Measurements from ENCODE around the gene PIWIL1. TPM values are rescaled to one million over a fixed set of nuclear protein-coding genes. Genes with fewer than 3 reads are reported as not detected.

PIWIL1 gene
- total RNA-seq, 1 donor: not detected

- TF ChIP-seq CTCF (IDR thresholded peaks at IDR 0.05; ENCODE audit: insufficient read depth, low read depth, low read length): no peak
- no peak for DNase-seq (ENCODE audit: low read depth)
- H3K4me3 ChIP-seq (ENCODE audit: low read depth, low read length): no peak overlapping the region
Observed at GRCh38 chr12:130356222-130356621, 18.5 kb downstream of the PIWIL1 start.

- no peak for TF ChIP-seq CTCF (IDR thresholded peaks at IDR 0.05; ENCODE audit: insufficient read depth, low read depth, low read length)
- DNase-seq (ENCODE audit: low read depth): no peak
- H3K4me3 ChIP-seq (ENCODE audit: low read depth, low read length): no peak overlapping the region
Observed at GRCh38 chr12:130357241-130357640, 19.6 kb downstream of the PIWIL1 start.

- H3K4me3 ChIP-seq (ENCODE audit: low read depth, low read length): no peak overlapping the region
- DNase-seq (ENCODE audit: low read depth): no peak
- TF ChIP-seq CTCF (IDR thresholded peaks at IDR 0.05; ENCODE audit: insufficient read depth, low read depth, low read length): no peak
Observed at GRCh38 chr12:130357729-130358330, 20.1 kb downstream of the PIWIL1 start.

GRCh38 chr12:130362060-130362459, 24.4 kb downstream of the PIWIL1 start:
- no peak for DNase-seq (ENCODE audit: low read depth)
- no peak for TF ChIP-seq CTCF (IDR thresholded peaks at IDR 0.05; ENCODE audit: insufficient read depth, low read depth, low read length)
- no peak overlapping the region for H3K4me3 ChIP-seq (ENCODE audit: low read depth, low read length)

- no peak for DNase-seq (ENCODE audit: low read depth)
- H3K4me3 ChIP-seq (ENCODE audit: low read depth, low read length): no peak overlapping the region
- no peak for TF ChIP-seq CTCF (IDR thresholded peaks at IDR 0.05; ENCODE audit: insufficient read depth, low read depth, low read length)
Observed at GRCh38 chr12:130364578-130364977, 26.9 kb downstream of the PIWIL1 start.

- no peak for DNase-seq (ENCODE audit: low read depth)
- no peak for TF ChIP-seq CTCF (IDR thresholded peaks at IDR 0.05; ENCODE audit: insufficient read depth, low read depth, low read length)
- no peak overlapping the region for H3K4me3 ChIP-seq (ENCODE audit: low read depth, low read length)
Observed at GRCh38 chr12:130366159-130366558, 28.5 kb downstream of the PIWIL1 start.

- DNase-seq (ENCODE audit: low read depth): no peak
- no peak for TF ChIP-seq CTCF (IDR thresholded peaks at IDR 0.05; ENCODE audit: insufficient read depth, low read depth, low read length)
- H3K4me3 ChIP-seq (ENCODE audit: low read depth, low read length): no peak overlapping the region
Observed at GRCh38 chr12:130367003-130367402, 29.3 kb downstream of the PIWIL1 start.
